Prostate gland (tissue), 2 donors: ENCODE results near the gene RAVER2.

ENCODE experiments used
- POLR2AphosphoS5 ChIP-seq: sonication (generic); formaldehyde crosslinking; IDR thresholded peaks from one replicate; pipeline ENCODE4 v1.6.1; 2017; ENCODE audit warnings: antibody characterized with exemption
- TF ChIP-seq, protein P1 (sequence below), 4 experiments: fragments of 200-600 bp in 2 of 4; fragments of 450-650 bp in 2 of 4; sonication (generic) in 2 of 4; IDR thresholded peaks; 1 replicate in 3 of 4; 2 replicates in 1 of 4; pipeline ENCODE4 v1.5.1; 2016 to 2019; ENCODE audit warnings: antibody characterized with exemption in 4 of 4, mild to moderate bottlenecking in 2 of 4, moderate library complexity in 2 of 4

DNA sequence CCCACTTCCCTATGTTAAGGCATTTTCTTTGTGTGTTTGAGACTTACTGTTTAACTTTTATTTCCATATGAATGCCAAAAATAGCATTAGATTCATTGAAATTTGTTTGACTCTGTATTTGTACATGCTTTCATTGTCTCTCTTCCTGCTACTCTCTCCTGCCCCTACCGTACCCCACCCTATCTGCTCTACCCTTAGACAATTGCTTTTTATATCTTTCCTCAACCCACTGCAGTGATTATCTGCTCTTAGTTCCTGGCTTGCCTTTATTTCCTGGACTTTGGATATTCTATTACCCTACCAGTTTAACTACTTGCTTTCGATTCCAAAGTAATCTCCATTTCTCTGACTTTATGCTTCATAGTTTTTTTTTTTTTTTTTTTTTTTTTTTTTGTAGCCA, 10.5 kb downstream of the RAVER2 start:
- TF ChIP-seq, protein P1, sequence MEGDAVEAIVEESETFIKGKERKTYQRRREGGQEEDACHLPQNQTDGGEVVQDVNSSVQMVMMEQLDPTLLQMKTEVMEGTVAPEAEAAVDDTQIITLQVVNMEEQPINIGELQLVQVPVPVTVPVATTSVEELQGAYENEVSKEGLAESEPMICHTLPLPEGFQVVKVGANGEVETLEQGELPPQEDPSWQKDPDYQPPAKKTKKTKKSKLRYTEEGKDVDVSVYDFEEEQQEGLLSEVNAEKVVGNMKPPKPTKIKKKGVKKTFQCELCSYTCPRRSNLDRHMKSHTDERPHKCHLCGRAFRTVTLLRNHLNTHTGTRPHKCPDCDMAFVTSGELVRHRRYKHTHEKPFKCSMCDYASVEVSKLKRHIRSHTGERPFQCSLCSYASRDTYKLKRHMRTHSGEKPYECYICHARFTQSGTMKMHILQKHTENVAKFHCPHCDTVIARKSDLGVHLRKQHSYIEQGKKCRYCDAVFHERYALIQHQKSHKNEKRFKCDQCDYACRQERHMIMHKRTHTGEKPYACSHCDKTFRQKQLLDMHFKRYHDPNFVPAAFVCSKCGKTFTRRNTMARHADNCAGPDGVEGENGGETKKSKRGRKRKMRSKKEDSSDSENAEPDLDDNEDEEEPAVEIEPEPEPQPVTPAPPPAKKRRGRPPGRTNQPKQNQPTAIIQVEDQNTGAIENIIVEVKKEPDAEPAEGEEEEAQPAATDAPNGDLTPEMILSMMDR (IDR thresholded peaks at IDR 0.05), result no peak
- no peak for TF ChIP-seq POLR2AphosphoS5
